Measurements from ENCODE around the gene SLC35E1.

DNA sequence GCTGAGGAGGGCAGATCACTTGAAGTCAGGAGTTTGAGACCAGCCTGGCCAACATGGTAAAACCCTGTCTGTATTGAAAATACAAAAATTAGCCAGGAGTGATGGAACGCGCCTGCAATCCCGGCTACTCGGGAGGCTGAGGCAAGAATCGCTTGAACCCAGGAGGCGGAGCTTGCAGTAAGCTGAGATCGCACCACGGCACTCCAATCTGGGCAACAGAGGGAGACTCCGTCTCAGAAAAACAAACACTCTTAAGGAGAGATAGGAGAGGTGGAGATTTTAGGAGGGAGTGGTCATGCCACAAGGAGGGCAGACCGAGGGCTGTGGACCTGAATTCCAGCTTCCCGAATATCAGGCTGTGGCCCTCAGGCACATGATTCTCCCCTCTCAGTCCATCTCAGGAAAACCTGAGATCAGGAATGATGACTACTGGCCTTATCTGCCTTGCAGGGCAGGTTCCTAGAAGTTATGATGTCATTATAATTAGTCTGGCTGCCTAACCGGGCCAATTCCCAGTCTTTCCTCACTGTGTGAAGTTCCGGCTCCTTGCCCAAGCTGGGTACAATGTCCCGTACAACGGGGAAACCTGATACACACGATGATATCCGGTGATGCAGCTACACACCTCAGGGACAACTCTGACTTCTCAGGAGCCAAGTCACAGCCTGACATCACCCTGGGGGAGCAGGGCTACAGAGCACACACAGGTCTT is 2.5 kb downstream of the SLC35E1 start:
- TF ChIP-seq, protein P1, sequence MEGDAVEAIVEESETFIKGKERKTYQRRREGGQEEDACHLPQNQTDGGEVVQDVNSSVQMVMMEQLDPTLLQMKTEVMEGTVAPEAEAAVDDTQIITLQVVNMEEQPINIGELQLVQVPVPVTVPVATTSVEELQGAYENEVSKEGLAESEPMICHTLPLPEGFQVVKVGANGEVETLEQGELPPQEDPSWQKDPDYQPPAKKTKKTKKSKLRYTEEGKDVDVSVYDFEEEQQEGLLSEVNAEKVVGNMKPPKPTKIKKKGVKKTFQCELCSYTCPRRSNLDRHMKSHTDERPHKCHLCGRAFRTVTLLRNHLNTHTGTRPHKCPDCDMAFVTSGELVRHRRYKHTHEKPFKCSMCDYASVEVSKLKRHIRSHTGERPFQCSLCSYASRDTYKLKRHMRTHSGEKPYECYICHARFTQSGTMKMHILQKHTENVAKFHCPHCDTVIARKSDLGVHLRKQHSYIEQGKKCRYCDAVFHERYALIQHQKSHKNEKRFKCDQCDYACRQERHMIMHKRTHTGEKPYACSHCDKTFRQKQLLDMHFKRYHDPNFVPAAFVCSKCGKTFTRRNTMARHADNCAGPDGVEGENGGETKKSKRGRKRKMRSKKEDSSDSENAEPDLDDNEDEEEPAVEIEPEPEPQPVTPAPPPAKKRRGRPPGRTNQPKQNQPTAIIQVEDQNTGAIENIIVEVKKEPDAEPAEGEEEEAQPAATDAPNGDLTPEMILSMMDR (IDR thresholded peaks at IDR 0.05; ENCODE audit: low read depth, low read length): no peak
- TF ChIP-seq EZH2phosphoT487 (IDR thresholded peaks at IDR 0.05; ENCODE audit: low read depth): no peak

All from OCI-LY3 (cell line).